HL-60 (cell line): ENCODE results near the gene ASIC1.

ENCODE experiments used
- DNase-seq, 2 experiments: peaks; one replicate each; pipeline ENCODE4 v3.0.0-alpha.2; 2010 to 2020; ENCODE audit warnings: low read depth in 1 of 2, low spot score in 1 of 2
- H3K27ac ChIP-seq: fragments of 250-450 bp; sonication (Bioruptor Pico); replicated peaks from 2 replicates; pipeline ENCODE4 v1.5.1; 2020; ENCODE audit warnings: mild to moderate bottlenecking, moderate library complexity
- H3K27me3 ChIP-seq: fragments of 250-450 bp; sonication (Bioruptor Pico); 2 replicates; pipeline ENCODE4 v1.5.1; 2021; ENCODE audit warnings: mild to moderate bottlenecking, moderate library complexity; ENCODE audit not compliant: insufficient read depth, poor library complexity, severe bottlenecking
- H3K4me3 ChIP-seq: replicated peaks from 2 replicates; pipeline ENCODE4 v1.5.1; 2011; ENCODE audit warnings: mild to moderate bottlenecking, control low read depth, low read length; ENCODE audit not compliant: insufficient read depth
- GABPA ChIP-seq: IDR thresholded peaks from 2 replicates; pipeline ENCODE4 v1.6.1; 2012; ENCODE audit warnings: low read depth
- POLR2AphosphoS5 ChIP-seq: IDR thresholded peaks from 2 replicates; pipeline ENCODE4 v1.6.1; 2012; ENCODE audit warnings: low read depth
- REST ChIP-seq: IDR thresholded peaks from 2 replicates; pipeline ENCODE4 v1.6.1; 2012; ENCODE audit warnings: low read depth; ENCODE audit not compliant: insufficient replicate concordance
- SPI1 ChIP-seq: IDR thresholded peaks from 2 replicates; pipeline ENCODE4 v1.6.1; 2012; ENCODE audit warnings: low read depth, mild to moderate bottlenecking, borderline replicate concordance
- TF ChIP-seq, protein P1 (sequence below): IDR thresholded peaks from one replicate; pipeline ENCODE4 v1.5.1; 2011; ENCODE audit warnings: low read length, control low read depth, inconsistent platforms; ENCODE audit not compliant: insufficient read depth

ASIC1 gene

DNA sequence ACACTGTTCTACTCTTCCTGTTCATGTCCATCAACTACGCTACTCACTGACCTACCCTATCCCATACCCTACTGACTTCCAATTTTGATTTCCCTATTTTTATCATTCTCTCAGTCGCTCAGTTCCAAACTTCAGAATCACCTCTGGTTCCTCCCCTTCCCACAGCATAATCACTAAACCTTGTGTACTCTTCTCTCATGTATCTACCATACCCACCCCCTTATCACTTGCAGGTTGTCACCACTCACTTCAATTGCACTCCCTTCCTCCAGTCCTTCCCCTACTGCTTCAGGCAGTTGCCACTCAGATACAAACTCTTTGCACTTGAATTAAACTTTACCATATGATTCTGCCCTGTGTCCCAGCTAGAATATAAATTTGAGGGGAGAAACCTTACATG is 38.4 kb upstream of the ASIC1 start:
- Histone ChIP-seq H3K4me3 (no peak overlapping the region), H3K27ac (no peak overlapping the region; the same call in 1 of the 2 replicates), H3K27me3 (no peaks in the 10 kb centered on the region)
- DNase-seq, result no peak
- TF ChIP-seq GABPA, result no peak
- TF ChIP-seq, protein P1, sequence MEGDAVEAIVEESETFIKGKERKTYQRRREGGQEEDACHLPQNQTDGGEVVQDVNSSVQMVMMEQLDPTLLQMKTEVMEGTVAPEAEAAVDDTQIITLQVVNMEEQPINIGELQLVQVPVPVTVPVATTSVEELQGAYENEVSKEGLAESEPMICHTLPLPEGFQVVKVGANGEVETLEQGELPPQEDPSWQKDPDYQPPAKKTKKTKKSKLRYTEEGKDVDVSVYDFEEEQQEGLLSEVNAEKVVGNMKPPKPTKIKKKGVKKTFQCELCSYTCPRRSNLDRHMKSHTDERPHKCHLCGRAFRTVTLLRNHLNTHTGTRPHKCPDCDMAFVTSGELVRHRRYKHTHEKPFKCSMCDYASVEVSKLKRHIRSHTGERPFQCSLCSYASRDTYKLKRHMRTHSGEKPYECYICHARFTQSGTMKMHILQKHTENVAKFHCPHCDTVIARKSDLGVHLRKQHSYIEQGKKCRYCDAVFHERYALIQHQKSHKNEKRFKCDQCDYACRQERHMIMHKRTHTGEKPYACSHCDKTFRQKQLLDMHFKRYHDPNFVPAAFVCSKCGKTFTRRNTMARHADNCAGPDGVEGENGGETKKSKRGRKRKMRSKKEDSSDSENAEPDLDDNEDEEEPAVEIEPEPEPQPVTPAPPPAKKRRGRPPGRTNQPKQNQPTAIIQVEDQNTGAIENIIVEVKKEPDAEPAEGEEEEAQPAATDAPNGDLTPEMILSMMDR, result no peak
- no peak for TF ChIP-seq SPI1
- TF ChIP-seq REST, result no peak
- TF ChIP-seq POLR2AphosphoS5, result no peak

DNA sequence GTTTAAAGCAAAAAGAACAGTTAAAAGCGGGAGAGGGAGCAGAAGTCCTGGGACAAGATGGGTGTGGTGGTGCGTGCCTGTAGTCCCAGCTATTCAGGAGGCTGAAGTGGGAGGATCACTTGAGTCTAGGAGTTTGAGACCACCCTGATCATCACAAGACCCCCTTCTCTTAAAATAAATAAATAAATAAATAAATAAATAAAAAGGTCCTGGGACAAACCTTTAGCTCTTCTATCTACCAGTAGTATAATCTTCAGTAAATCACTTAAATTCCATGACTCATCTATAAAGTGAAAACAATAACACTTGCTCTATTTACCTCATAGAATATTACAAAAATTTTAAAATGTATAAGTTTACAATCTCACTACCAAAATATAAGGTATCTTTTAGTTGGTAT is 37.9 kb upstream of the ASIC1 start:
- TF ChIP-seq GABPA (no peak), REST (no peak), POLR2AphosphoS5 (no peak), SPI1 (no peak)
- TF ChIP-seq, protein P1, result no peak
- no peak for DNase-seq
- no peak overlapping the region for H3K4me3 ChIP-seq
- H3K27me3 ChIP-seq, result no peaks in the 10 kb centered on the region
- H3K27ac ChIP-seq, result no peak overlapping the region

DNA sequence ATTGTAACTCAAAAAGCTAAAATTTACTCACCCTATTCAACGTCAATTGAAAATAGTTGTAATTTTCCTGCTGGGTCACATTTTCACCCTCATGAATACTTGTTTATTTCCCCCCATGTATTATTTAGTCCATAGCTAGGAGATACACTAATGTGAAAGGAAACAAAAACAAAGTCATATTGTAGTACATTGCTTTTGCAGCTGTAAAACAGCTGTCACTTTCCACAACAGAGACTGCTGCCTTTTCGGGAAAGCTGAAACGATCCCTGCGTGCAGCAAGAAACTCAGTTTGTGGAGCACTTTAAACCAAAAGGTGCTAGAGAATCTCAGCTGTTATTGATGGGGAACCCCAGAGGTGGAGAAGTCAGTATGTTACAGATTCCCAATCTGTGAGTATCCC is 36.4 kb upstream of the ASIC1 start:
- Histone ChIP-seq H3K4me3 (no peak overlapping the region), H3K27me3 (no peaks in the 10 kb centered on the region), H3K27ac (no peak overlapping the region)
- no peak for DNase-seq
- TF ChIP-seq GABPA (no peak), POLR2AphosphoS5 (no peak), SPI1 (no peak), REST (no peak)
- TF ChIP-seq, protein P1, result no peak
